GM12878 (cell line): Measurements from ENCODE around the gene HOXD12.

Source experiments
- CTCF ChIP-seq, 3 experiments: IDR thresholded peaks in 2 of 3; conservative IDR thresholded peaks in 1 of 3; 2 replicates each; pipeline ENCODE4 v1.5.1; 2011; ENCODE audit warnings: low read depth in 3 of 3, low read length in 3 of 3, mild to moderate bottlenecking in 3 of 3, control low read depth in 2 of 3, moderate library complexity in 2 of 3, inconsistent platforms in 1 of 3, mixed read lengths in 1 of 3; ENCODE audit not compliant: control insufficient read depth in 2 of 3, insufficient read depth in 1 of 3; ENCODE audit errors: extremely low read depth in 1 of 3
- JUNB ChIP-seq: IDR thresholded peaks from 2 replicates; pipeline ENCODE4 v1.6.1; 2016; ENCODE audit warnings: antibody characterized with exemption, mild to moderate bottlenecking
- KDM1A ChIP-seq: fragments of 200-600 bp; sonication (generic); IDR thresholded peaks from 2 replicates; pipeline ENCODE4 v1.6.1; 2016; ENCODE audit warnings: borderline replicate concordance
- POLR2A ChIP-seq: IDR thresholded peaks from 2 replicates; pipeline ENCODE4 v1.6.1; 2011; ENCODE audit warnings: low read depth, mild to moderate bottlenecking, low read length

DNA sequence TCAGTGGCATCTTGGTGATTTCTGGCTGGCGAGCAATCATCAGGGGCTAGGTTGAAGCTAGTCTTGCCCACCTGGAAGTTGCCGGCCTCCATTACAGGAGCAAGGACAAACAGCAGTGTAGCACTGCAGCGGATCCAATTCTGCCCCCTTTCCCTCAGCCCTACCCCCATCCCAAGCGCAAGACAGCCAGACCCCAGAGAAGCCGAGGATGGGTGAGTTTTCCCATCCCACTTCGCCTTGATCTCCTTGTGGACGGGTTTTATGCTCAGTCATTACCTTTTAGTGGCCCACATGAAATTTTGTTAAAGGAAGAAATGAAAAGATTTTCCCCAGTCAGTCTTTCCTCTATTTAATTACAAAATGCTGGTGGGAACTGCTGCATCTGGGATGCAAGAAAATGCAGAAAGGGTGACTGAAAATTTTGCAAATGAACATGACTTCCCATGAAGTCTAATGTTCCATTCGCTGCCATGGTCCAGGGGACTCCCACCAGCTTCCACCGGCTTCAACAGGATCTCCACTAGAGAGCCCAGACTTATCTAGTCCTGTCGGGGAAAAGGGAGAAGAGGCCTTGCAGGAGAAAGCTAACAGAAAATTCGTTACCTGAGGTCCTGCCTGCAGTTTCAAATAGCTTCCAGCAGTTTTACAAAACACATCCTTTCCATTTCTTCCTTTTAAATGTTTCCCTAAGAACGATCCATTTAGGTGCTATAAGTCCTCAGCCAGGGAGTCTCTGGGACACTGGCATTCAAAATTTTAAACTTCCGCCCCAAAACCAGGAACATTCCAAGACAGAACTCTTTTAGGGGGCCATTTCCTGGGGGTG, 21.0 kb downstream of the HOXD12 start:
- TF ChIP-seq JUNB (no peak), CTCF (IDR thresholded peaks at IDR 0.05 in 2 of 3, conservative IDR thresholded peaks at IDR 0.05 in 1 of 3; ENCODE audit: control insufficient read depth in 2 of 3, extremely low read depth in 1 of 3, insufficient read depth in 1 of 3, low read depth in 3 of 3, low read length in 3 of 3) (no peak), KDM1A (no peak), POLR2A (no peak)
